HL-60 (cell line): Measurements from ENCODE around the gene MAMDC2.
A peak's percentile ranks its signal among the peaks of the same experiment; 100 is the strongest.

Experiments
- DNase-seq, 2 experiments: peaks; one replicate each; pipeline ENCODE4 v3.0.0-alpha.2; 2010 to 2020; ENCODE audit warnings: low read depth in 1 of 2, low spot score in 1 of 2
- H3K27ac ChIP-seq: fragments of 250-450 bp; sonication (Bioruptor Pico); replicated peaks from 2 replicates; pipeline ENCODE4 v1.5.1; 2020; ENCODE audit warnings: mild to moderate bottlenecking, moderate library complexity
- H3K27me3 ChIP-seq: fragments of 250-450 bp; sonication (Bioruptor Pico); 2 replicates; pipeline ENCODE4 v1.5.1; 2021; ENCODE audit warnings: mild to moderate bottlenecking, moderate library complexity; ENCODE audit not compliant: insufficient read depth, poor library complexity, severe bottlenecking
- H3K4me3 ChIP-seq: replicated peaks from 2 replicates; pipeline ENCODE4 v1.5.1; 2011; ENCODE audit warnings: mild to moderate bottlenecking, control low read depth, low read length; ENCODE audit not compliant: insufficient read depth
- CTCF ChIP-seq: IDR thresholded peaks from one replicate; pipeline ENCODE4 v1.5.1; 2011; ENCODE audit warnings: low read length, control low read depth, inconsistent platforms; ENCODE audit not compliant: insufficient read depth
- GABPA ChIP-seq: IDR thresholded peaks from 2 replicates; pipeline ENCODE4 v1.6.1; 2012; ENCODE audit warnings: low read depth
- POLR2AphosphoS5 ChIP-seq: IDR thresholded peaks from 2 replicates; pipeline ENCODE4 v1.6.1; 2012; ENCODE audit warnings: low read depth
- REST ChIP-seq: IDR thresholded peaks from 2 replicates; pipeline ENCODE4 v1.6.1; 2012; ENCODE audit warnings: low read depth; ENCODE audit not compliant: insufficient replicate concordance
- SPI1 ChIP-seq: IDR thresholded peaks from 2 replicates; pipeline ENCODE4 v1.6.1; 2012; ENCODE audit warnings: low read depth, mild to moderate bottlenecking, borderline replicate concordance

MAMDC2 gene

GRCh38 chr9:70066418-70066817, 22.8 kb downstream of the MAMDC2 start:
- DNase-seq, result no peak
- Histone ChIP-seq H3K4me3 (no peak overlapping the region), H3K27me3 (no peaks in the 10 kb centered on the region), H3K27ac (no peak overlapping the region)
- TF ChIP-seq CTCF, result no peak
- no peak for TF ChIP-seq REST
- no peak for TF ChIP-seq POLR2AphosphoS5
- TF ChIP-seq GABPA, result no peak
- no peak for TF ChIP-seq SPI1

DNA sequence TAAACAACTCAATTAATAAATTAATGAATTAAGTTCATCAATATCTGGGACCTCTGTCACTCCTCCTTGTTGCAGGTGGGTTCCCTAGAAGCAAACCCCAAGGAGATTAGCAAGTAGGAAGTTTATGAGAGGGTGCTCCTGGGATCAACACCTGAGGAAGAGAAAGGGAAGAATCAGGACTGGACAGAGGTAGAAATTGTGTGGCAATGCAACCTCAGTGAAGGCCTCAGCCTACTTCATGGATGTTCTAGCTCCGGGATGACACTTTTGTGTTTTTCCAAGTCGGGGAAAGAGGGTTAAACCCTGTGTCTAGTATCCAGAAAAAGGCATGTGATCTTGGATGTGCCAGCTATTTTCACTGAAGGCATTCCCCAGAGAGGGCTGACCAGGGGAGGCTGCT, 23.2 kb downstream of the MAMDC2 start:
- H3K27me3 ChIP-seq, result no peaks in the 10 kb centered on the region
- no peak for DNase-seq
- peak; percentile 52 for TF ChIP-seq REST
- TF ChIP-seq GABPA, result no peak
- no peak overlapping the region for H3K4me3 ChIP-seq
- no peak overlapping the region for H3K27ac ChIP-seq

- no peak for DNase-seq
- Histone ChIP-seq H3K27ac (no peak overlapping the region), H3K27me3 (no peaks in the 10 kb centered on the region), H3K4me3 (no peak overlapping the region)
- TF ChIP-seq POLR2AphosphoS5 (no peak), REST (no peak), GABPA (no peak), CTCF (no peak), SPI1 (no peak)
Observed at GRCh38 chr9:70069704-70070103, 26.1 kb downstream of the MAMDC2 start.

GRCh38 chr9:70073193-70073592, 29.5 kb downstream of the MAMDC2 start:
- Histone ChIP-seq H3K4me3 (no peak overlapping the region), H3K27ac (no peak overlapping the region), H3K27me3 (no peaks in the 10 kb centered on the region)
- no peak for TF ChIP-seq POLR2AphosphoS5
- no peak for TF ChIP-seq SPI1
- TF ChIP-seq CTCF, result no peak
- no peak for TF ChIP-seq REST
- TF ChIP-seq GABPA, result no peak
- no peak for DNase-seq
